A549 (cell line): ENCODE measurements around the gene ZNF140. TPM values are rescaled to one million over a fixed set of nuclear protein-coding genes. Genes with fewer than 3 reads are reported as not detected.

Experiments
- polyA plus RNA-seq, 4 experiments: library from polyadenylated mRNA; depleted of rRNA in 3 of 4; stranded (reverse); fragments of >200 nt; fragmentation: RNase III in 1 of 4; extraction: RNeasy Plus Mini Kit Qiagen cat#74134 plus additional on column Dnase treatment in 1 of 4; gene quantifications; 2 replicates in 3 of 4; 3 replicates in 1 of 4; pipeline ENCODE4 v1.2.3, GENCODE V29; 2011 to 2017

The ZNF140 gene
- polyA plus RNA-seq, 2 of the 4 experiments (the other 2 are of a cell fraction): 8.8 to 22.8 TPM

Other genes starting within 250 kb of the ZNF140 start
- gene CHFR, start 193.3 kb upstream of the ZNF140 start, polyA plus RNA-seq (2011; rRNA removed): 38.8 and 41.0 TPM in 2 replicates
- 19.2 to 21.2 TPM (median 20.9 TPM) in 3 replicates for gene CHFR, start 193.3 kb upstream of the ZNF140 start, polyA plus RNA-seq (2017; fragmentation: RNase III; extraction: RNeasy Plus Mini Kit Qiagen cat#74134 plus additional on column Dnase treatment)
- 15.2 and 18.2 TPM in 2 replicates for gene ZNF605, start 124.6 kb upstream of the ZNF140 start, polyA plus RNA-seq (2011; rRNA removed)
- gene ZNF605, start 124.6 kb upstream of the ZNF140 start, polyA plus RNA-seq (2017; fragmentation: RNase III; extraction: RNeasy Plus Mini Kit Qiagen cat#74134 plus additional on column Dnase treatment): 5.6 to 6.5 TPM (median 5.7 TPM) in 3 replicates
- 10.1 and 11.3 TPM in 2 replicates for gene ZNF26, start 94.6 kb upstream of the ZNF140 start, polyA plus RNA-seq (2011; rRNA removed)
- gene ZNF26, start 94.6 kb upstream of the ZNF140 start, polyA plus RNA-seq (2017; fragmentation: RNase III; extraction: RNeasy Plus Mini Kit Qiagen cat#74134 plus additional on column Dnase treatment): 6.5 to 8.3 TPM (median 7.4 TPM) in 3 replicates
- gene ZNF84, start 43.4 kb upstream of the ZNF140 start, polyA plus RNA-seq (2011; rRNA removed): 31.0 and 36.1 TPM in 2 replicates
- 13.3 to 14.7 TPM (median 14.5 TPM) in 3 replicates for gene ZNF84, start 43.4 kb upstream of the ZNF140 start, polyA plus RNA-seq (2017; fragmentation: RNase III; extraction: RNeasy Plus Mini Kit Qiagen cat#74134 plus additional on column Dnase treatment)
- 1.5 and 1.6 TPM in 2 replicates for gene ZNF891, start 49.4 kb downstream of the ZNF140 start, polyA plus RNA-seq (2011; rRNA removed)
- gene ZNF891, start 49.4 kb downstream of the ZNF140 start, polyA plus RNA-seq (2017; fragmentation: RNase III; extraction: RNeasy Plus Mini Kit Qiagen cat#74134 plus additional on column Dnase treatment): 0.54 to 0.64 TPM (median 0.62 TPM) in 3 replicates
- 4.1 and 4.5 TPM in 2 replicates for gene ZNF10, start 49.7 kb downstream of the ZNF140 start, polyA plus RNA-seq (2011; rRNA removed)
- gene ZNF10, start 49.7 kb downstream of the ZNF140 start, polyA plus RNA-seq (2017; fragmentation: RNase III; extraction: RNeasy Plus Mini Kit Qiagen cat#74134 plus additional on column Dnase treatment): 2.0 to 2.3 TPM (median 2.2 TPM) in 3 replicates
- 20.0 and 21.5 TPM in 2 replicates for gene ZNF268, start 100.6 kb downstream of the ZNF140 start, polyA plus RNA-seq (2011; rRNA removed)
- 11.7 to 13.2 TPM (median 12.5 TPM) in 3 replicates for gene ZNF268, start 100.6 kb downstream of the ZNF140 start, polyA plus RNA-seq (2017; fragmentation: RNase III; extraction: RNeasy Plus Mini Kit Qiagen cat#74134 plus additional on column Dnase treatment)
- gene ANHX, start 155.0 kb downstream of the ZNF140 start, polyA plus RNA-seq (2011; rRNA removed): not detected in 2 replicates
- not detected in 3 replicates for gene ANHX, start 155.0 kb downstream of the ZNF140 start, polyA plus RNA-seq (2017; fragmentation: RNase III; extraction: RNeasy Plus Mini Kit Qiagen cat#74134 plus additional on column Dnase treatment)